ENCODE results near the gene PTGR3.

PTGR3 gene

DNA sequence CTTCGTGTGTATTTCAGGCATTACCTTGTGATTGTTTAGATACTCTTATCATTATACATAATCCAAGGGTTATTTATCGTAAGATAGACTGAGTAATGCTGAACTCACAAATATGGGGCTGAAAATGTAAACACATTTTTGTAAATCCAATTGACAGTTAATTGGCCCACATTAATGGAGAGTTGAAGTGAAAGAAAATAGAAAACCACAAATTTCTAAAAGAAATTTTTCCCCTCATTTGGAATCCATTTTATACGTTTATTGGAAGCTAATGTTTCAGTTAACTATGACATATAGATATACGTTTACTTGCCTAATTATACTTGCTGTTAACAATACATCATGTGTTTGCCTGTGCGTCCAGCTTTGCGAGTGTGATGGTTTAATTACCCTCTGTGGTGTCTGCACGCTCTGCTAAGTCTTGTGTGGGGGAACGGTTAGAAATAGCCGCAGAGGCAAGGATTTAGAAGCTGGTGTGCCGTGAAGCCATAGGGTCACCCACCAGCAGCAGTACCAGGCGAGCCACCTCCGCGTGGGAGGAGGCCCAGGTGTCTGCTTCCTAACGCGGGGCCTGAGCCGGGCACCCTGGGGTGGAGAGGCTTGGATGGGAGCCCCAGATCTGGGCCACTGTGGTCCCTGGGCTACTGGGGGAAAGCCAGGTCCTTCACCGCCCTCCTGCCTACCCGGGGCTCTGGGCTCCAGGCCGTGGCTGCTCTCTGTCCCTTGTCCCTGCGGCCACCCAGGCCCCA lies 39.7 kb upstream of the PTGR3 start:
- TF ChIP-seq TAF1 (IDR thresholded peaks at IDR 0.05; ENCODE audit: low read depth) (no peak), CEBPB (IDR thresholded peaks at IDR 0.05) (no peak), TEAD4 (IDR thresholded peaks at IDR 0.05) (no peak), ZBTB7A (IDR thresholded peaks at IDR 0.05; ENCODE audit: low read depth) (no peak), NFIC (IDR thresholded peaks at IDR 0.05) (no peak), CREB1 (IDR thresholded peaks at IDR 0.05; ENCODE audit: low read depth) (no peak)

DNA sequence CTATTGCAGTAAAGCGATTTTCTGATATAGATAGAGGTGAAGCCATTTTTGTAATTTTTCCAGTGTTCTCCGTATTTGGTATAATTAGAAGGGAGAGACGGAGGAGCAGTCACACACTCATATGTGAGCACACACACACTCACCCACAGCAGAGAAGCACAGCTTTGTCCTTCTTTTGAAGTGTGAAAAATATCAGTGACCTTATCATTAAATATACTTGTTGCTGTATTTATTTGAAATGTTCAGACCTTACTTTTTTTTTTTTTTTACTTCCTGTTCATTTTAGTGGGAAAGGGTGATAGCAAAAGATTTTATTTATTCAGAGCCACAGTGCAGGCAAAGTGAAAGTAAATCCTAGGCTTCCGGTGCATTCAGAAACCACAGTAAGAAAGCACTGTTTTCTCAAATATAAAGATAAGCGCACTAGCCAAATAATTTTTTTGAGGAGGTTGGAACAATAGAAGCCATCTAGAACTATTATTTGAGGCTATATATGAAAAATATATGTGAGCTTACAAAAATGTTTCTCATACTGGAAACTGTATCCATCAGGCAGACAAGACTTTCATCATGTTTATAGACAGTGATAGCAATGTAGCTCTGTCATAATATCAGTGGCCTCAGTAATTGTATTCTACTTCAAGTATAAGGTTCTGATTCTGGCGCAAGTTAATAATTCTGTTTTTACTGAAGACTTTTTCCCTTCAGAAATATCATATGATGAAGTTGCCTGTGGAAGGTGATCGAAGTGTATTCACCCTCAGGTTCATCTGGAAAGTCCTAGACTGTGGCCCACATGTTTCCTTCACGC lies 38.9 kb upstream of the PTGR3 start:
- TF ChIP-seq NFIC (IDR thresholded peaks at IDR 0.05), result no peak
- no peak for TF ChIP-seq TEAD4 (IDR thresholded peaks at IDR 0.05)
- no peak for TF ChIP-seq RAD21 (IDR thresholded peaks at IDR 0.05; ENCODE audit: low read depth)

DNA sequence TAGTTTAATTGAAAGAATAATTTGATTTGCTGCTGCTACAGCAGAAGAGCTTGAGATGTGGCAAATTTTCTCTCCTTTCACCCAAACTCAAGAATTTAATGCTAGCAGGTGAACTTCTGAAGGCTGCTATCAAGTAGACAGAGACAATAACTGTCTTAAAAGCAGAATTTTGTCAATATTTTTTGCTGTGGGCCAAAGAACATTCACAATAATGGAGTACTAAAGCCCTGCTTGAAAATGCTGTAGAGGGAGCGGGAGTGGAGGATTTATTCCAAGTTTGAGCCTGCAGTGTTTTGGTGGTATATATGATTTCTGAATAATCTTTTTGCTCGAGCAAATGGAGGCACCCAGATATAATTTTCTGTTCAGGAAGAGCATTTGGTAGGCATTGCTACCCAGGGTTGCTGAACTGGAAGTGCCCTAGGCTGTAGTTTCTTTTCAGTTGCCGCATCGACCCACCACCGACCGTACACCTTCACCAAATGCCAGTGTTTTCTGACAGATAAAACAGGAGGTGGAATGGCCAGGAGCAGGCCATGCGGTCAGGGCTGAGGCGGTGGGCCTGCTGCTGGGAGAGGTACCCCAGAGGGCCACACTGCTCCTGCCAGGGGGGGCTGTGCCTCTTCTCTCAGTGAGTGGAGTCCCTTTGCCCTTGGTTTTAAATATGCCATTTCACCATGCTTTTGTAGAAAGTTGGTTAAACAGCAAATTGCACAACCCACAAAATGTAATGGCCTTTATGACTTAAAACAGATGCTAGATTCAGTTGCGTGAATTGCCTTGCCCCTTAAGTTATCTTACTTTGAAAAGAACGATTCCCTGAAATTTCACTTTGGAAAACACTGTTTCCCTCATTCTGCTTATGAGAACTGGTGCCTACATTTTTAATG lies 38.0 kb upstream of the PTGR3 start:
- TF ChIP-seq, protein P1, sequence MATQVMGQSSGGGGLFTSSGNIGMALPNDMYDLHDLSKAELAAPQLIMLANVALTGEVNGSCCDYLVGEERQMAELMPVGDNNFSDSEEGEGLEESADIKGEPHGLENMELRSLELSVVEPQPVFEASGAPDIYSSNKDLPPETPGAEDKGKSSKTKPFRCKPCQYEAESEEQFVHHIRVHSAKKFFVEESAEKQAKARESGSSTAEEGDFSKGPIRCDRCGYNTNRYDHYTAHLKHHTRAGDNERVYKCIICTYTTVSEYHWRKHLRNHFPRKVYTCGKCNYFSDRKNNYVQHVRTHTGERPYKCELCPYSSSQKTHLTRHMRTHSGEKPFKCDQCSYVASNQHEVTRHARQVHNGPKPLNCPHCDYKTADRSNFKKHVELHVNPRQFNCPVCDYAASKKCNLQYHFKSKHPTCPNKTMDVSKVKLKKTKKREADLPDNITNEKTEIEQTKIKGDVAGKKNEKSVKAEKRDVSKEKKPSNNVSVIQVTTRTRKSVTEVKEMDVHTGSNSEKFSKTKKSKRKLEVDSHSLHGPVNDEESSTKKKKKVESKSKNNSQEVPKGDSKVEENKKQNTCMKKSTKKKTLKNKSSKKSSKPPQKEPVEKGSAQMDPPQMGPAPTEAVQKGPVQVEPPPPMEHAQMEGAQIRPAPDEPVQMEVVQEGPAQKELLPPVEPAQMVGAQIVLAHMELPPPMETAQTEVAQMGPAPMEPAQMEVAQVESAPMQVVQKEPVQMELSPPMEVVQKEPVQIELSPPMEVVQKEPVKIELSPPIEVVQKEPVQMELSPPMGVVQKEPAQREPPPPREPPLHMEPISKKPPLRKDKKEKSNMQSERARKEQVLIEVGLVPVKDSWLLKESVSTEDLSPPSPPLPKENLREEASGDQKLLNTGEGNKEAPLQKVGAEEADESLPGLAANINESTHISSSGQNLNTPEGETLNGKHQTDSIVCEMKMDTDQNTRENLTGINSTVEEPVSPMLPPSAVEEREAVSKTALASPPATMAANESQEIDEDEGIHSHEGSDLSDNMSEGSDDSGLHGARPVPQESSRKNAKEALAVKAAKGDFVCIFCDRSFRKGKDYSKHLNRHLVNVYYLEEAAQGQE (IDR thresholded peaks at IDR 0.05; ENCODE audit: low read depth), result no peak
- TF ChIP-seq TAF1 (IDR thresholded peaks at IDR 0.05; ENCODE audit: low read depth), result no peak
- TF ChIP-seq EP300 (IDR thresholded peaks at IDR 0.05; ENCODE audit: borderline replicate concordance), result no peak
- TF ChIP-seq EGR1 (IDR thresholded peaks at IDR 0.05), result no peak
- TF ChIP-seq, protein P2, sequence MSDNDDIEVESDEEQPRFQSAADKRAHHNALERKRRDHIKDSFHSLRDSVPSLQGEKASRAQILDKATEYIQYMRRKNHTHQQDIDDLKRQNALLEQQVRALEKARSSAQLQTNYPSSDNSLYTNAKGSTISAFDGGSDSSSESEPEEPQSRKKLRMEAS (IDR thresholded peaks at IDR 0.05), result no peak
- no peak for TF ChIP-seq TEAD4 (IDR thresholded peaks at IDR 0.05)
- TF ChIP-seq YY1 (IDR thresholded peaks at IDR 0.05; ENCODE audit: low read depth), result no peak
- no peak for TF ChIP-seq CREB1 (IDR thresholded peaks at IDR 0.05; ENCODE audit: low read depth)
- TF ChIP-seq CEBPB (IDR thresholded peaks at IDR 0.05), result no peak

DNA sequence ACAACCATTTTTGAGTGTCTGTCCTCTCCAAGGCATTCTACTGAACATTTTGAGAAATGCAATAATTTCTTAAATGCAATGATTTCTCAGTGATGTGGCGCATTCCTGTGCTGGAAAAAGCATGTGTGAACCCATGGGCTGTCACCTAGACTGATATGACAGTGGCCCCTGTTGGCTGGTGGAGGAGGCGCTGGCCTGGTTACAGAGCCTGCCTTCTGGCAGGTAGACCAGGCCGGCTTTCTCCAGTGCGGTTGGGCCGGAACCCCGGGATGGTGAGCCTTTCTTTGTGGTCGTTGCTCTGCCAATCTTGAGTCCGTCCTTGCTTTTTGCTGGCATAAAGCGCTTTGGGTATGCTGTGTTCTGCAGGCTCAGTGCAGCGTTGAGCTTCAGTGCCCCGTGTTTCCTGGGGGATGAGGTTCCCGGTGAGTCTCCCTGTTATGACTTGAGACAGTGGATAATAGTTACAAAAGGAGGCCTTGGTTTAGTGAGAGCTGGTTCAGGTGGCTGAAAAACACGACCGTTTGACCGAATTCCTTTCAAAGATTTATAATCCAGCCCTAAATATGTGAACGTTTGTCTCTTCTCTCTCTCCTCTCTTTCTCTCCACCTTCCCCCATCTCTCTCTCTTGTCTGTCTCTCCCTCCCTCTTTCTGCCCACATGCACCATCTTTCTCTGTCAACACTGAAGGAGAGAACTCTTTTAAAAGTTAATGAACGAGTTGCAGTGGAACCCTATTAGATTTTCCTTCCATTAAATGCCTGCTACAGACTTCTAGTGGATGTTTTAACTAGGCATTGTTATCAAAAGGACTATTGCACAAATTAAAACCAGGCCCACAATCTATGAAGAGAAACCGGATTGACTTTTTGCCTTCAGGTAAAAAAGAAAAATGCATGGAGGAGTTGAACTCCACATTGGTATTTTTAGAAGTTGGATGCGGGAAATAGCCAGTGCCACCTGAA lies 35.7 kb upstream of the PTGR3 start:
- TF ChIP-seq, protein P2 (IDR thresholded peaks at IDR 0.05), result no peak
- TF ChIP-seq RAD21 (IDR thresholded peaks at IDR 0.05; ENCODE audit: low read depth), result peak; percentile 56

DNA sequence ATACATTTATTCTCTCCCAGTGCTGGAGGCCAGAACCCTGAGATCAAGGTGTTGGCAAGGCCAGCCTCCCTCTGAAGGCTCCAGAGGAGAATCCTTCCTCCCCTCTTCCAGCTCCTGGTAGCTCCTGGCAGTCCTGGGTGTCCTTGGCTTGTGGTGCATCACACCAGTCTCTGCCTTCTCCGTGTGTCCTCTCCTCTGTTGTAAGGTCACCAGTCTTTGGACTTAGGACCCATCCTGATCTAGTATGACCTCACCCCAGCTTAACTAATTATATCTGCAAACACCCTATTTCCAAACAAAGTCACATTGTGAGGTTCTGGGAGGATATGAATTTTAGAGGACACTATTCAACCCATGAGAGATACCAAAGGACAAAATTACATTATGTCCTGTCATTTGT lies 32.8 kb upstream of the PTGR3 start:
- no peak for TF ChIP-seq YY1 (IDR thresholded peaks at IDR 0.05; ENCODE audit: low read depth)
- TF ChIP-seq TCF12 (IDR thresholded peaks at IDR 0.05; ENCODE audit: low read depth), result no peak
- TF ChIP-seq ZBTB7A (IDR thresholded peaks at IDR 0.05; ENCODE audit: low read depth), result no peak

DNA sequence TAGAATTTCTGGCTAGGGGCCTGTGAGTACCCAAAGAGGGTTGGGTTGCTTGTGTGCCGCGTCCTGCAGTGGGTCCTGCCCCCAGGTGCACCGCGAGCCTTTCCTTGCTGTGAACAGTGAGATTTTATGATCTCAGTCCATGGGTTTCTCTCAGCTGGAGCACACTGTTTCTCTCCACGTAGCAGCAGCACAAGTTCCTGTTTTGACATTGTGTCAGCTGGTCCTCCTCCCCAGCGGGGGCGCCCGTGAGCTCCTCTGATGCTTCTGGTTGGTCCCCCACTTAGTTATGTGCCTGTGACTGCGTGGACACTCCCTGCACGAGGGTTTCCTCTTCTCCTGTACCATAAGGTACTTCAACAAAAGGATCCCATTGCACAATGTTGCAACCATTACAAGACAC lies 31.5 kb upstream of the PTGR3 start:
- TF ChIP-seq FOXM1 (IDR thresholded peaks at IDR 0.05; ENCODE audit: borderline replicate concordance, low read depth) (no peak), EGR1 (IDR thresholded peaks at IDR 0.05) (no peak), CREB1 (IDR thresholded peaks at IDR 0.05; ENCODE audit: low read depth) (no peak), CEBPB (IDR thresholded peaks at IDR 0.05) (no peak)

DNA sequence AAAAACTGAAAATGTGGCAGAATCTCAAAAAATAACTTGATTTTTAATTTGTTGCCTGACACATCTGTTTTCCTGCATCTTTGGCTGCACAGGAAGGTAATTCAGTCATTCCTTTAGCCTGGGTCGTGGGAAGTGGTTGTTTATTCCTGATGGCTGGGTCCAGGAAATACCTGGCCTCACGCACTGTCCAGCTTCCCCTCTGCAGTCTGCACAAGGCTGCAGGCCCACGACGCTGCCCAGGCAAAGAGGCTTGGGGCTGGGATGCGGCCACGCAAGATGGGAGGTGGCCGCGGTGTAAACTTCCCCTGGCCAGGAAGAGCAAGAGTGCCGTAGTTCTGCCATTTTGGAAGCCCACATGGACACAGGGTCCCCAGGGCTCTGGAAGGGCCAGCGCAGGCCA lies 29.8 kb upstream of the PTGR3 start:
- no peak for TF ChIP-seq YY1 (IDR thresholded peaks at IDR 0.05; ENCODE audit: low read depth)
- TF ChIP-seq ZBTB7A (IDR thresholded peaks at IDR 0.05; ENCODE audit: low read depth), result no peak
- no peak for TF ChIP-seq NFIC (IDR thresholded peaks at IDR 0.05)
- TF ChIP-seq, protein P3, sequence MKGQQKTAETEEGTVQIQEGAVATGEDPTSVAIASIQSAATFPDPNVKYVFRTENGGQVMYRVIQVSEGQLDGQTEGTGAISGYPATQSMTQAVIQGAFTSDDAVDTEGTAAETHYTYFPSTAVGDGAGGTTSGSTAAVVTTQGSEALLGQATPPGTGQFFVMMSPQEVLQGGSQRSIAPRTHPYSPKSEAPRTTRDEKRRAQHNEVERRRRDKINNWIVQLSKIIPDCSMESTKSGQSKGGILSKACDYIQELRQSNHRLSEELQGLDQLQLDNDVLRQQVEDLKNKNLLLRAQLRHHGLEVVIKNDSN (IDR thresholded peaks at IDR 0.05), result no peak
- TF ChIP-seq FOXM1 (IDR thresholded peaks at IDR 0.05; ENCODE audit: borderline replicate concordance, low read depth), result no peak
- TF ChIP-seq CEBPB (IDR thresholded peaks at IDR 0.05), result no peak
- TF ChIP-seq, protein P2 (IDR thresholded peaks at IDR 0.05), result no peak
- no peak for TF ChIP-seq TEAD4 (IDR thresholded peaks at IDR 0.05)
- TF ChIP-seq EGR1 (IDR thresholded peaks at IDR 0.05), result no peak
- TF ChIP-seq TCF12 (IDR thresholded peaks at IDR 0.05; ENCODE audit: low read depth), result no peak
- TF ChIP-seq EP300 (IDR thresholded peaks at IDR 0.05; ENCODE audit: borderline replicate concordance), result no peak
- no peak for TF ChIP-seq TAF1 (IDR thresholded peaks at IDR 0.05; ENCODE audit: low read depth)
- TF ChIP-seq, protein P1 (IDR thresholded peaks at IDR 0.05; ENCODE audit: low read depth), result no peak
- TF ChIP-seq CREB1 (IDR thresholded peaks at IDR 0.05; ENCODE audit: low read depth), result no peak
